Mesodermal cell (in vitro differentiated cells): ENCODE results near the gene GRID1.

Source experiments
- H3K27ac ChIP-seq: 2 replicates; pipeline ENCODE4 v1.7.0; 2013; ENCODE audit warnings: mild to moderate bottlenecking, low read depth, low read length, moderate library complexity; ENCODE audit not compliant: severe bottlenecking
- H3K36me3 ChIP-seq: 2 replicates; pipeline ENCODE4 v1.7.1; 2013; ENCODE audit warnings: mild to moderate bottlenecking, low read length, moderate library complexity; ENCODE audit not compliant: control insufficient read depth, insufficient read depth
- H3K4me1 ChIP-seq: one replicate; pipeline ENCODE4 v1.7.1; 2013; ENCODE audit warnings: mild to moderate bottlenecking, low read length; ENCODE audit not compliant: insufficient read depth, control insufficient read depth, poor library complexity, severe bottlenecking
- H3K4me3 ChIP-seq: 2 replicates; pipeline ENCODE4 v1.7.0; 2013; ENCODE audit warnings: low read length, control low read depth, mild to moderate bottlenecking; ENCODE audit not compliant: insufficient read depth, poor library complexity, severe bottlenecking; ENCODE audit errors: extremely low read depth
- H3K9me3 ChIP-seq: 2 replicates; pipeline ENCODE4 v1.7.1; 2013; ENCODE audit warnings: mild to moderate bottlenecking, low read length, moderate library complexity; ENCODE audit not compliant: control insufficient read depth
- WGBS, 2 experiments: methylation state at CpG; one replicate each; pipeline ENCODE4 v1.1.5; 2013; ENCODE audit warnings: missing lambda C conversion rate in 2 of 2; ENCODE audit not compliant: insufficient coverage in 2 of 2; 5-methylcytosine and 5-hydroxymethylcytosine counted together

Gene GRID1

DNA sequence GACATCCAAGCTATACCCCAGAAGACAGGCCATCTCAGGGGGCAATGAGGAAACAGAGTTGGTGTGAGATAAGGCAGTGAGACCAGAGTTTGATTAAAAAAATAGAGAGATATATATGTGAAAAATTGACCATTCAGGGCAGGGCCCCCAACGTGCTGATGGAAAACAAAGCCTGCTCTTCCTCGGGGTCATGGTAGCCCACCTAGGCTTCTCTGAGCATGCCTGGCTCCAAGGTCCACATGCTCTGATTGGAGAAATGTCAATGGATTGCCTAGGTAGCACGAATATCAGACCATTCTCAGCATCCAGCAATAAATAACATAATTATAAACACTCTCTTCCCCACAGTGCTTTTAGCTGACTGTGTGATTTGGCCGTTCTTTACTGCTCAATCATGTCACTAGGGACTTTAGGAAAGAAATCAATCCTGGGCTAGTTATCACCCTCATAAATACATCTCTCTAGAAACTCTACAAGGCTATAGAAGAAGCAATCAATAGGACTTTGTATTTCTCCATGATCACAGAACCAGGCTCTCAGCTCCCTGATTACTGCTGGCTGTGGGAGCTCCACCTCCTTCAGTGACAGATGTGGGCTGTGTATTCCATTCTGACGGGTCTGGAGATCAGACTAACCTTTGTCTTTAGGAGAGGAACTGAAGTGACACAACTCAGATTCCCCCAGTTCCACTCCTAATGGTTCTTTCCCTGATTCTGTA is 766.4 kb downstream of the GRID1 start:
- Histone ChIP-seq H3K4me1 (peaks cover 3% of the 10 kb centered on the region), H3K4me3 (no peak overlapping the region), H3K9me3 (no peaks in the 10 kb centered on the region), H3K27ac (no peak overlapping the region), H3K36me3 (no peaks in the 10 kb centered on the region)
- WGBS, 2 experiments = 85 to 100% methylated on average over 4 to 5 of the region's 5 CpGs

DNA sequence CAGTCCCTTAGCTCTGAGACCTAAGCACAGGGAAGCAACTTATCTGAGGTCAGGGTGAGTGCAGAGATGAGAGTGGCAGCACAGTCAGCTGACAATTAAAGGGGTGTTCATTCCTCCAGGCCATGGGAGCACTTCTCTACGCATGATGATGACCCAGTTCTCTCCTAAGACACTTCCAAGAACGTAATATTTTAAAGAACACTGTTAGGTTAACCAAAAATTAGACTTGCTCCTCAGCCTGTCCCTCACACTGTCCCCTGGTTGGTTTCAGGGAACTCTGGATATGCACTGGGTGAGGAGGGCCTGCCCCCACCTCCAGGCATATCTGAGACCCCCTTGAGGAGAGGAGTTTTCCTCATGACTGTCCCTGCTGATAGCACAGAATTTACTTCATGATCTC is 767.5 kb downstream of the GRID1 start:
- Histone ChIP-seq H3K4me1 (peaks cover 3% of the 10 kb centered on the region), H3K36me3 (no peaks in the 10 kb centered on the region), H3K27ac (no peak overlapping the region), H3K4me3 (no peak overlapping the region), H3K9me3 (no peaks in the 10 kb centered on the region)
- 90 to 100% methylated on average over 1 to 2 of the region's 2 CpGs for WGBS, 2 experiments

DNA sequence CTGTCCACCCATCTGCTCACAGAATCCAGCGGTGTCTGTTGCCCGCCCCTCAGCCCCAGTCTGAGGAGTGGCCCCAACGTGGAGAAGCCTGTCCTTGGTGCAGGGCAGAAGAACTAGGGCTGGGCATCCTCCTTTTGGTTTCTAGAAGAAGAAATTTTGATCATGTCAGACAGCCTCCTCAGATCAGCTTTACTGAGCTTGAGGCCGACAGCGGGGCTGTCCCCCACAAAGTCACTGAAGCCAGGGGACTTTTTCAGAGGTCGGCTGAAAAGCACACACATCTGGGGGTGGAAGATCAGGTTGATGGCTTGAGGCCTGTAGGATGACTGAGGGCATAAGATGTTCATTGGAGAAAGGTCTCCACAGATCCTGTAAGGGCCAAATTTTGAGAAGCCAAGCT is 767.9 kb downstream of the GRID1 start:
- Histone ChIP-seq H3K36me3 (no peaks in the 10 kb centered on the region), H3K27ac (no peak overlapping the region), H3K9me3 (no peaks in the 10 kb centered on the region), H3K4me3 (no peak overlapping the region), H3K4me1 (peaks cover 3% of the 10 kb centered on the region)
- 94 to 97% methylated on average over 4 to 6 of the region's 6 CpGs for WGBS, 2 experiments

DNA sequence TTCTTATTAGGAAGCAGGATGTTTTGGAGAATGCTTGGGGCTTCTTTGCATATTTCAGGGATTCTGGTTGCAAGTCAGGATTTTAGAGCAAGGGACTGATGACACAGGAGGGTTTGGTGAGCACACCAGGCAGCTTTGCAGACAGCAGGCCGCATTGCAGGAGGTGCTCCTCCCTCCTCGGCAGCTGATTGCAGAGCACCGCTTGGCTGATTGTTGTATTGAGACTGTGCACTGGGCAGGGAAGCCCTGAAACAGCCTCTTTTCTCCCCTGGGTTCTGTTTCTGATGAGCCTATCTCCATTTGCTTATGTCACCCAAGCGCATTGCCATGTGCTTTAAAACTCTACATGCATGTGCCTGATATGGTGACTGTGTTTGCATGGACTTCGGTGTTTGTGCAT is 769.6 kb downstream of the GRID1 start:
- no peak overlapping the region for H3K4me3 ChIP-seq
- no peaks in the 10 kb centered on the region for H3K4me1 ChIP-seq
- 58 to 78% methylated on average over 3 to 4 of the region's 5 CpGs for WGBS, 2 experiments
- H3K27ac ChIP-seq = no peak overlapping the region
- no peaks in the 10 kb centered on the region for H3K9me3 ChIP-seq
- no peaks in the 10 kb centered on the region for H3K36me3 ChIP-seq

DNA sequence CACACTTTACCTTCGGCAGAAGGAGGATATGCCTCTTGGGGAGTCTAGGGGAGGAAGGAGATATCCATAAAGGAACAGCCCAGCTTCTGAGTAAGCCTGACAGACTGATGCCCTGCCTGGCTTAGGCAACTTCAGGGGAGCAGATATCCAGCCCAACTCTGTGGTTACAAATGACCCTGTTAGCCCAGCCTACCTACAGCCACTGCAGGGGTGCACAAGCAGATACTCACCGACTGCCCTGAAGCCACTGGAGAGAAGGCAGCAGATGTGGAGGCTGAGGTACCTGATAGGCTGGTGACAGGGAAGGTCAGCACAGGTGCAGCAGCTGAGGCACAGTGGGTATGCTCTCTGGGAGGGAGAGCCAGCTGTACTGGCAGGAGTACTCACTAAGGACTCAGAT is 770.2 kb downstream of the GRID1 start:
- WGBS, 2 experiments = 67% methylated on average over 1 of the region's 2 CpGs; no CpG with 5 or more reads in 1 of the 2 experiments
- Histone ChIP-seq H3K9me3 (no peaks in the 10 kb centered on the region), H3K36me3 (no peaks in the 10 kb centered on the region), H3K4me3 (no peak overlapping the region), H3K4me1 (no peaks in the 10 kb centered on the region), H3K27ac (no peak overlapping the region)

DNA sequence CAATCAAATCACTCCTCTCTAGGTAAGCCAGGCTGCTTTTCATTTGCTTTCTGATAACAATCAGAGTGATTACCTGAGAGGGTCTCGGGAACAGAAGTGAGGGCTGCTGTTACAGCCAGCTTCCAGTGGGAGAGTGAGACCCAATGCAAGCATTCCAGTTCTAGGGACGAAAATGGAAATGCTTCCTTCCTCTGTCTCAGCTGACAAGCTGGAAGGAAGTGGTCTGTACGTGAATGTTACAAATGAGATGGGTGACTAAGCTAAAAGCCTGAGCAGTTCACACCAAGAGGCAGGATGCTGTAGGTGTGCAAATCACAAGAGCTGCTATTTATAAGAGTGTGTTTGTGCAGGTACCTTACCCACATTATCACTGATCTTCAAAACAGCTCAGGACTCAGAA is 772.4 kb downstream of the GRID1 start:
- H3K36me3 ChIP-seq = no peaks in the 10 kb centered on the region
- no peak overlapping the region for H3K27ac ChIP-seq
- H3K9me3 ChIP-seq = no peaks in the 10 kb centered on the region
- H3K4me3 ChIP-seq = no peak overlapping the region
- H3K4me1 ChIP-seq = no peaks in the 10 kb centered on the region
- 51 to 60% methylated on average over 3 of the region's 3 CpGs for WGBS, 2 experiments

DNA sequence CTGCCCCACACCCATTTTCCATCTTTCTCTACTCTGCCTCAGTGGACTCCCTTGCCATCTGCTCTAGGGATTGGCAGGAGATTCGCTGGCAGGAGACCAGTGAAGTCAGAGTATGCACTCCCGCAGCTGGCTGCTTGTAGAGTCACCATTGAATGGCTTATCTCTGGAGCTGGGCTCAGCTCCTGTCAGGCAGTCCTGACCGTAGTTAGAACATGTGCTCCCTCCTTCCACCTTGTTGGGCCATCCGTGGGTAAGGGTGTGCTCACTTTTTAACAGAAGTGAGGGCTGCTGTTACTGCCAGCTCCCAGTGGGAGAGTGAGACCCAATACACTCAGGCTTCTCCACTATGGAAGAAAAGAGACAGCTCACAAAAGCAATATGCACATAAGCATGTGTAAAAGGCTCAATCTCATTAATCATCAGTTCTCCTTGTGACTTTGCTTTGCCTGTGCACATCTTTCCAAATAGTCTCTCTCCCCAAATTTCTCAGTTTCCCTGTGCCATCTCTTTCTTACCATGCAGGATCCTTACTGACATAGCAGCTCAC is 773.3 kb downstream of the GRID1 start:
- WGBS, 2 experiments = 84 to 86% methylated on average over 2 to 3 of the region's 4 CpGs
- Histone ChIP-seq H3K27ac (no peak overlapping the region), H3K4me3 (no peak overlapping the region), H3K4me1 (no peaks in the 10 kb centered on the region), H3K36me3 (no peaks in the 10 kb centered on the region), H3K9me3 (no peaks in the 10 kb centered on the region)

DNA sequence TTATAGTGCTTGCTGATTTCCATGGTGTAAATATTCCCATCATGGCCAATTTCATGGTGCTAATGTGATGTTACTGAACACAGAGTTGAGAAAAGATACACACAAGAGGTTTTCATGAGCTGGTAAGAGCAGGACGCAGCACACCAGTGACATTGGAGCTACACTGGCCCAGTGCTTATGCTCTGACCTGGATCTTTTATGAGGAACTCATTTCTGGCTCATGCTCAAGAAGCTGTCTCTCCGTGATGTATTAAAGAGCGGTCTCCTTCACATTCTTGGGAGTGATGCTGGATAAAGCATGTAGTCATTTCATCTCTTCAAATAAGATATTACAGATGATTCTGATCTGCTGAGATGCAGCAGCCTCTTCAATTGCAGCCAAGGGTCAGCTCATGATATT is 785.2 kb downstream of the GRID1 start:
- WGBS, 2 experiments = 100% methylated on average over 1 to 3 of the region's 3 CpGs
- no peak overlapping the region for H3K27ac ChIP-seq
- no peaks in the 10 kb centered on the region for H3K4me1 ChIP-seq
- H3K36me3 ChIP-seq = no peaks in the 10 kb centered on the region
- H3K4me3 ChIP-seq = no peak overlapping the region
- no peaks in the 10 kb centered on the region for H3K9me3 ChIP-seq

DNA sequence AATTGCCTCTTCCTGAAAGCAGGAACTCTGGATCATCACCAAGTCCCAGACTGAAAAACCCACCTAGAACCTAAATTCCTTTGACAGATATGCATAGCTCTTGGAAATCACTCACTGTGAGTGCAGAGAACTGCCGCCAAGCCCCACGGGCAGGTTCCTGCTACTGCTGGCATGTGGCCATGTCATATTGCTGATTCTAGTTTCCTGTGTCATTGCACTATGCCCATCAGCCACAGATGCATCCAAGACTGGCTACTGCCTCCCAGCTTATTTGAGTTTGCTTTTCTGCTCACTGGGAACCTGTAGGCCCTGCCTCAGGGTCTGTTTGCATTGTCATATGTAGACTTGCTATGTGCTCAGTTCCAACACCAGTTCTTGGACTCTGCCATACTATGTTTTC is 786.0 kb downstream of the GRID1 start:
- Histone ChIP-seq H3K4me1 (no peaks in the 10 kb centered on the region), H3K27ac (no peak overlapping the region), H3K4me3 (no peak overlapping the region), H3K36me3 (no peaks in the 10 kb centered on the region), H3K9me3 (no peaks in the 10 kb centered on the region)
- 91 to 92% methylated on average over 2 of the region's 2 CpGs for whole genome bisulfite sequencing, 2 experiments

DNA sequence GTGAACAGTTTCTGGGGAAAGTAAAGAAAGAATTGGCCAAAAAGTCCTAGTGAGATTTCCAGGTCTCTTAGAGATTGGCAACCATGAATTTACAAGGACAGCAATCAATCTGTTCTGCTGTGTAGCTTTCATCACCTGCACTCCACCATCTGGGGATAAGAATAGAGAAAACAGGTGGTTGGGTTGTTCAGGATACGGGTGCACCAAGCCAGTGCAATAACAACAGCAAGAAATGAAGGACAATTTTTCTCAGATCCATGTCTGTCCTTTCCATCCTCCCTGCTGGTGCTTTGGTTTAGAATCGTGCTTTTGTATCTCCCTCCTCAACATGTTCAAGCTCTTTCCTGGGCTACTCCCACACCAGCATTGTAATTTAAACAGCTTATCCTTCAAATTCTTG is 787.7 kb downstream of the GRID1 start:
- H3K27ac ChIP-seq = no peak overlapping the region
- 85 to 92% methylated on average over 1 to 2 of the region's 2 CpGs for WGBS, 2 experiments

DNA sequence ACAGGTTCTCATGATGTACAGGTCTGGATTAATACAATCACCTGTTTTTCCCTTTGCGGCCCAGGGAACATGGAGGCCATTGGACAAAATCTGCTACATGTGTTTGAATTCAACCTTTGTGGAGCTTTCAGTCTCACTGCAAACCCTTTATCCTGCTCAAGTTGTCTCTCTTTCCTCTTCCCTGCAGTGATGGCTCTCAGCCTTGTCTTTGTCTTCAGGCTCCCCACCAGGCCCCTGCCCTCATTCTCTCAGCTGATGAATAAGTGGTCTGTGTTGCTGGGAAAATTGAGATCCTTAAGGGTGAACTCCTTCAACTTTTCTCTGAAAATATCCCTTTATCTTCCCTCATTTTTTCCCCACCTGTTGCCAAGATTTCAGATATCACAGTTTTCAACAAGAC is 791.2 kb downstream of the GRID1 start:
- Histone ChIP-seq H3K27ac (no peak overlapping the region), H3K36me3 (no peaks in the 10 kb centered on the region), H3K4me3 (no peak overlapping the region), H3K9me3 (no peaks in the 10 kb centered on the region), H3K4me1 (no peaks in the 10 kb centered on the region)
- WGBS, 2 experiments = 82 to 100% methylated on average over 1 of the region's 1 CpG

More for the DNA sequence above, 787.7 kb downstream of the GRID1 start:
- no peak overlapping the region for H3K4me3 ChIP-seq
- no peaks in the 10 kb centered on the region for H3K9me3 ChIP-seq
- no peaks in the 10 kb centered on the region for H3K36me3 ChIP-seq
- no peaks in the 10 kb centered on the region for H3K4me1 ChIP-seq
